Hematopoietic multipotent progenitor cell treated with erythropoietin and hydrocortisone succinate and interleukin-3 and kit ligand, for 17 days (in vitro differentiated cells): Measurements from ENCODE around the gene SLC11A2.
"Not testable (repeated sequence)": the region's sequence is repeated elsewhere in the genome, so short reads cannot be mapped to it uniquely, and the experiment has no call there.

ENCODE experiments used
- DNase-seq: peaks from one replicate; pipeline ENCODE4 v3.0.0-alpha.2; 2015; ENCODE audit warnings: low spot score

Gene SLC11A2

GRCh38 chr12:50947933-50948626 lies 78.1 kb downstream of the SLC11A2 start:
- DNase-seq = no peak

- DNase-seq = no peak
These were observed 88.5 kb downstream of the SLC11A2 start for GRCh38 chr12:50937653-50938052.

- DNase-seq = no peak
These were observed 89.2 kb downstream of the SLC11A2 start for GRCh38 chr12:50936821-50937530.

- DNase-seq = no peak
These were observed 91.0 kb downstream of the SLC11A2 start for GRCh38 chr12:50934981-50935807.

GRCh38 chr12:50934371-50934851 lies 91.8 kb downstream of the SLC11A2 start:
- no peak for DNase-seq

GRCh38 chr12:50933459-50934124 lies 92.6 kb downstream of the SLC11A2 start:
- DNase-seq = no peak

- DNase-seq = no peak
These were observed 93.3 kb downstream of the SLC11A2 start for GRCh38 chr12:50932787-50933280.

GRCh38 chr12:50930477-50930876 lies 95.7 kb downstream of the SLC11A2 start:
- not testable (repeated sequence) for DNase-seq

GRCh38 chr12:50929831-50930230 lies 96.4 kb downstream of the SLC11A2 start:
- no peak for DNase-seq
